Memory B cell (primary cell): ENCODE results near the gene KRT6A.
"Not testable (repeated sequence)": the region's sequence is repeated elsewhere in the genome, so short reads cannot be mapped to it uniquely, and the experiment has no call there.

ENCODE experiments used
- ATAC-seq: fragments of 150-1000 bp; cut with Tn5 transposase; 2 replicates; pipeline ENCODE4 v1.10.0; 2021; ENCODE audit warnings: low read depth, mild to moderate bottlenecking, moderate library complexity
- DNase-seq, 2 donors: peaks; one replicate each; pipeline ENCODE4 v3.0.0; 2022; ENCODE audit warnings: low spot score in 2 of 2
- H3K27ac Mint-ChIP-seq: one replicate; pipeline ENCODE4 v1.8.0; 2022; ENCODE audit warnings: mild to moderate bottlenecking, moderate library complexity, mixed read lengths
- H3K27me3 Mint-ChIP-seq: one replicate; pipeline ENCODE4 v1.8.0; 2022; ENCODE audit warnings: mixed read lengths
- H3K36me3 Mint-ChIP-seq: one replicate; pipeline ENCODE4 v1.8.0; 2022; ENCODE audit warnings: mild to moderate bottlenecking, mixed read lengths
- H3K4me1 Mint-ChIP-seq: one replicate; pipeline ENCODE4 v1.8.0; 2022; ENCODE audit warnings: mixed read lengths
- H3K4me3 Mint-ChIP-seq: one replicate; pipeline ENCODE4 v1.8.0; 2022; ENCODE audit warnings: mild to moderate bottlenecking, moderate library complexity, mixed read lengths
- H3K9me3 Mint-ChIP-seq: one replicate; pipeline ENCODE4 v1.8.0; 2022; ENCODE audit warnings: mixed read lengths

KRT6A gene

DNA sequence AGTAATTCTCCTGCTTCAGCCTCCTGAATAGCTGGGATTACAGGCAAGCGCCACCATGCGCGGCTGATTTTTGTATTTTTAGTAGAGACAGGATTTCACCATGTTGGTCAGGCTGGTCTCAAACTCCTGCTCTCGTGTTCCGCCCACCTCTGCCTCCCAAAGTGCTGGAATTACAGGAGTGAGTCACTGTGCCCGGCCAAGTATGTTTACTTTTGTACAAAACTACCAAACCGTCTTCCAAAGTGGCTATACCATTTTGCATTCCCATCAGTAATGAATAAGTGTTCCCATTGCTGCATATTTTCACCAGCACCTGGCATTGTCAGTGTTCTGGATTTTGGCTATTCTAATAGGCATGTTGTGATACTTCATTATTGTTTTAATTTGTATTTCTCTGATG lies 8.4 kb upstream of the KRT6A start:
- Mint-ChIP-seq H3K9me3 (peaks cover 2% of the 10 kb centered on the region), H3K27me3 (peaks cover 10% of the 10 kb centered on the region), H3K4me3 (no peak overlapping the region), H3K27ac (no peak overlapping the region), H3K4me1 (no peaks in the 10 kb centered on the region), H3K36me3 (no peaks in the 10 kb centered on the region)
- no peak for DNase-seq
- ATAC-seq, result no peak

DNA sequence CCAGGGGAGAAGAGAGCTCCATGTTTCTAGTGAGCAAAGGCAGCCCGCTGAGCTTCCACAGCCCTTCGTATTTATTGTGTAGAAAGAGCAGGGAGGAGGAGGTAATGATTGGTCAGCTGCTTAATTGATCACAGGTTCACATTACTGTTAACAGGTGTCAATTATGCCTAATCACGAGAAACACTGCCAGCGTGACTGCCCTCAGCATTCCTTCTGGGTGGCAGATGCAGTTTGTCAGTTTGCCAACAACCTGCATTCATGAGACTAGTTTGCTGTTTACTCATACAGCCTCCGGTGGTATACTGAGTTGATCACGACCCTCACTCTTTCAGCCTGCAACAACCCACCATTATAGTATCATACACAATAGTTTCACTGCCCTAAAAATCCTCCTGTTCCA lies 7.5 kb upstream of the KRT6A start:
- not testable (repeated sequence) for H3K36me3 Mint-ChIP-seq, H3K27ac Mint-ChIP-seq, H3K4me3 Mint-ChIP-seq, H3K4me1 Mint-ChIP-seq, DNase-seq, ATAC-seq, H3K9me3 Mint-ChIP-seq
- H3K27me3 Mint-ChIP-seq, result peaks cover 10% of the 10 kb centered on the region

DNA sequence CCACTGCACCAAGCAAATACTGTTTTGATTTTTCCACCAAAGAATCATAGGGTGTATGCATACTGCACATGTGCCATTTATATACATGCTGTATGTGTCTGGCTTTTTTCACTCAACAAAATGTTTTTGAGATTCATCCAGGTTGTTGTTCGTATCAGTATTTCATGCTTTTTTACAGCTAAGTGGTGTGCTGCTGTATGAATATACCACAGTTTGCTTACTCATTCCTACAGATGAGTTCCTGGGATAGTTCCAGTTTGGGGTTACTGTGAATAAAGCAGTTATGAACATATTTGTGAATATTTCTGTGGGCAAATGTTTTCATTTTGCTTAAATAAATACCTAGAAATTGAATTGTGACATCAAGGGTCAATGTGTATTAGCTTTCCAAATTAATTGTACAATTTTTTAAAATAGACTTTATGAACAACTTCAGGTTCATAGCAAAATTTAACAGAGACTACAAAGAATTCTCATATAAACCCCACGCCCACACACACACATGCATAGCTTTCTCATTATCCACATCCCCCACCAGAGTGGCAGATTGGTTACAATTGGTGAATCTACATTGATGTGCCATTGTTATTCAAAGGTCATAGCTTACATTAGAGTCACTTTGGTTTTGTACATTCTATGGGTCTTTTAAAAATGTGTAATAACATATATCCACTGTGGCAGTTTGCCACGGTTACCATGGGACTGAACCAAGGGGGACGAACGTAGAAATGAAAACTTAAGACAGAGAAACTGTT lies 6.9 kb upstream of the KRT6A start:
- Mint-ChIP-seq H3K9me3 (peaks cover 2% of the 10 kb centered on the region), H3K27ac (no peak overlapping the region), H3K36me3 (no peaks in the 10 kb centered on the region), H3K4me3 (no peak overlapping the region), H3K4me1 (peaks cover 10% of the 10 kb centered on the region), H3K27me3 (peaks cover 7% of the 10 kb centered on the region)
- DNase-seq (no peak), ATAC-seq (no peak)

DNA sequence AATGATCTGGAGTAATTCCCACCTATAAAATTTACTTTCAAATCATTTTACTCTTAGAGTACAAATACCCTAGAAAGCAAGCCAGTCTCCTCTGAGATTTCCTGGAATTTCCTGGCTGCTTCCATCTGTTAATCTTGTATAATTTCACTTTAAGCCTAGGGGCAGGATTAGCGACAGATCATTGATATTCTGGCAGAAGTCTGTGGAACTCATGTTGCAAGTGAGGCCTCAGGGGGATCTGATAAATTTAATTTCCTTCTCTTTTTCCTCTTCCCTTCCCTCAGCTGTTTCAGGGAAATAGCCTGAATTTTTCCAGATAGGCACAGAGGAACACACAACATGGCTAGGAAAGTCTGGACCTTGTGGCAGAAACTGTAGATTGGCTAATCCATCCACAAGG lies 5.9 kb upstream of the KRT6A start:
- peaks cover 7% of the 10 kb centered on the region for H3K27me3 Mint-ChIP-seq
- ATAC-seq (no peak), DNase-seq (no peak)
- H3K9me3 Mint-ChIP-seq, result peaks cover 2% of the 10 kb centered on the region
- H3K4me3 Mint-ChIP-seq, result no peak overlapping the region
- H3K4me1 Mint-ChIP-seq, result peaks cover 10% of the 10 kb centered on the region
- no peaks in the 10 kb centered on the region for H3K36me3 Mint-ChIP-seq
- H3K27ac Mint-ChIP-seq, result no peak overlapping the region

DNA sequence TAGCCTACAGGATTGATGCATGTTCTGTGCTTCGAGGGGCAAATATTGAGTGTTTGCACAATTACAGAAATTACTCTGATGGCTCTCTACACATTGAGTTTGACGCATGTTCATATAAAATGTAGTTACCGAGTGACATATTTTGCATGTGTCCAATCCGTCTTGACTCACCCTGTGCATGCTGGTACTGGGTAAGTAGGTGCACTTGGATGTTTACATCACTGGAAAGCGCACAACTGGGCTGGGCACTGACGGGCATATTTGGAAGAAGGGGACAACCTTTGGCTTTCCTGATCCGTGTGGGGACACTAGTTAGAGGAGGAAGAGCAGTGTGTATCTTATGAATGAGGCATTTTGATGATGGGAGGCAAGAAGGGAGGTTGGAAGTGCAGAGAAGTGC lies 4.9 kb upstream of the KRT6A start:
- H3K27me3 Mint-ChIP-seq, result peaks cover 10% of the 10 kb centered on the region
- DNase-seq, result no peak

DNA sequence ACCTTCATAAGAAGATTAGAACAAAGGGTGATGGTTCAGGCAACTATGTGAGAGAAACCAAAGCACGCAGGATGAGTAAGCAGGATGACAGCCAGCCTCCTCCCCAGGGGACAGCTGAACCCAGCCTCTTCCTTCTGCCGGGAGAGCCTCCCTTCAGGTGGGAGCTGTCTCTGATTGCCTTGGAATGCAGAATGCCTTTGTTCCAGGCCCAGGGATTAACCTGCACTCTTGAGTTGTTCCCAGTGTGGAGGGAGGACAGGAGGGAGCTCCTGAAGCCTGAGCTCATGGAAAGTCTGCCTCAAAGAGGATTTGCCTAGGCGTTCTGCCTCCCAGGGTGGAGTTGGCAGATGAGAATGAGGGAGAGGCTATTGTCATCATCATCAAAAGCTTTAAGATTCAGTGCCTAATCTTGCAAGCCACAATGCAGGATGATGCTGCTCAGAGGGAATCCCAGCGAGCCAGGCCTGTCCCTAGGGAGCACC lies 3.6 kb upstream of the KRT6A start:
- peaks cover 10% of the 10 kb centered on the region for H3K4me1 Mint-ChIP-seq
- DNase-seq, result no peak
- H3K9me3 Mint-ChIP-seq, result peaks cover 2% of the 10 kb centered on the region
- peaks cover 11% of the 10 kb centered on the region for H3K27me3 Mint-ChIP-seq
- no peak for ATAC-seq
- H3K4me3 Mint-ChIP-seq, result no peak overlapping the region
- H3K27ac Mint-ChIP-seq, result no peak overlapping the region
- H3K36me3 Mint-ChIP-seq, result no peaks in the 10 kb centered on the region

More for the DNA sequence above, 4.9 kb upstream of the KRT6A start:
- no peak overlapping the region for H3K4me3 Mint-ChIP-seq
- no peak for ATAC-seq
- no peak overlapping the region for H3K27ac Mint-ChIP-seq
- H3K4me1 Mint-ChIP-seq, result peaks cover 10% of the 10 kb centered on the region
- H3K9me3 Mint-ChIP-seq, result peaks cover 2% of the 10 kb centered on the region
- H3K36me3 Mint-ChIP-seq, result no peaks in the 10 kb centered on the region

DNA sequence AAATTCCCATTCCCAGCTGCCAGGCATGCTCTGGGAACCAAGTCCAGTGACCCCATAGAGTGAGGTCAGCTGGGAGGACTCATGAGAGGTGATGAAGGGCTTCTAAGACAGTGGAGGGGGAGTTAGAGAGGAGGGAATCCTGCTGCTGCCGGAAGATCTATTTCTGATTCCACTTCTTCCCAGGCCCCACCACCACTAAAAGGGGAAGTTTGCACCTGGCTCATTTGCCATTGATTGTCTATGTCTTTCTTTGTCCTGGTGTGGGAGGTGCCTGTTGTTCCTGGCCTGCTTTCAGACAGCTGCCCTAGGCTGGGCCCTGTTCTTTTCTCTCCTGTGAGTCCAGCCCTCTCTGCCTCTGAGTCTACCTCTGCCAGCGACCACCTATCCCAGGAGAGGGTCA lies 3.0 kb upstream of the KRT6A start:
- peaks cover 2% of the 10 kb centered on the region for H3K9me3 Mint-ChIP-seq
- no peak overlapping the region for H3K27ac Mint-ChIP-seq
- ATAC-seq (no peak), DNase-seq (no peak)
- H3K4me3 Mint-ChIP-seq, result no peak overlapping the region
- H3K36me3 Mint-ChIP-seq, result no peaks in the 10 kb centered on the region
- H3K4me1 Mint-ChIP-seq, result peaks cover 10% of the 10 kb centered on the region
- H3K27me3 Mint-ChIP-seq, result peaks cover 15% of the 10 kb centered on the region

DNA sequence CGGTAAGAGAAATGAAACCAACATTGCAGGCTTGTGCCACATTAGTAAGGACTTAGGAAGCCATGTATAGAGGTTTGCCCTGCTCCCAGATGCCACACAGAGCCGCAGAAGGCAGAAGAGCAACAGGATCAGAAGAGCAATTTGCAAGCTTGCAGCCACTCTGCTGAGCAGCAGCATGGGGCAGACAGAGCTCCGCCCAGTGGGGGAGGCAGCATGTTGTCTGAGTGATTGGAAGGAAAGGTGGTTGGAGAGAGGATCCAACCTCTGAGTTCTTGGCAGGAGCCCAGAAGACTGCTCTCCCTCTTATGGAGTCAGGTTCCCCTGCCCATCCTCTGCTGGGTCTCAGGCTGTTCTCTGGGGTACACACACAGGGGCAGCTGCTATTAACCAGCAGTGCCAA lies 2.3 kb upstream of the KRT6A start:
- DNase-seq, result no peak

DNA sequence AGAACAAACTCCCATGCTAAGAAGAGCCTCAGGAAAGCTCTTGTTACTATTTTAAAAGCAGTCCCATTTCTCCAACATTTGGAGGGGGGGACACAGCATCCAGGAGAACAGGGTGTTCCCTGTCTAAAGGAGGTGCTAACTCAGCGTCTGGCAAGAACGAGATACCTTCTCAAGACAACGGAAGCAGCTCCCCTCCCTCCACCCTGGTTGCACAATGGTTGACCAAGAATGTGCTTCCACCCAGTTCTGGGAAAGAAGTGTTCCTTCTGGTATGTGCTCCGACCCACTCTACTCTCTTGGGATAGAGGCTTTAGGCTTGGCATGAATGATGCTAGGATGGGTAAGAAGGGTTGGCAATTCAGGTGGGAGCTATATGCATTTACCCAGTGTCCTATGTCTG lies 1.5 kb upstream of the KRT6A start:
- H3K9me3 Mint-ChIP-seq, result no peaks in the 10 kb centered on the region
- H3K27me3 Mint-ChIP-seq, result peaks cover 12% of the 10 kb centered on the region
- no peak overlapping the region for H3K4me3 Mint-ChIP-seq
- H3K36me3 Mint-ChIP-seq, result no peaks in the 10 kb centered on the region
- ATAC-seq (no peak), DNase-seq (no peak)
- peaks cover 10% of the 10 kb centered on the region for H3K4me1 Mint-ChIP-seq
- H3K27ac Mint-ChIP-seq, result no peak overlapping the region

More for the DNA sequence above, 2.3 kb upstream of the KRT6A start:
- peaks cover 12% of the 10 kb centered on the region for H3K27me3 Mint-ChIP-seq
- peaks cover 1% of the 10 kb centered on the region for H3K9me3 Mint-ChIP-seq
- H3K27ac Mint-ChIP-seq, result no peak overlapping the region
- H3K4me1 Mint-ChIP-seq, result peaks cover 10% of the 10 kb centered on the region
- no peak for ATAC-seq
- no peak overlapping the region for H3K4me3 Mint-ChIP-seq
- no peaks in the 10 kb centered on the region for H3K36me3 Mint-ChIP-seq

DNA sequence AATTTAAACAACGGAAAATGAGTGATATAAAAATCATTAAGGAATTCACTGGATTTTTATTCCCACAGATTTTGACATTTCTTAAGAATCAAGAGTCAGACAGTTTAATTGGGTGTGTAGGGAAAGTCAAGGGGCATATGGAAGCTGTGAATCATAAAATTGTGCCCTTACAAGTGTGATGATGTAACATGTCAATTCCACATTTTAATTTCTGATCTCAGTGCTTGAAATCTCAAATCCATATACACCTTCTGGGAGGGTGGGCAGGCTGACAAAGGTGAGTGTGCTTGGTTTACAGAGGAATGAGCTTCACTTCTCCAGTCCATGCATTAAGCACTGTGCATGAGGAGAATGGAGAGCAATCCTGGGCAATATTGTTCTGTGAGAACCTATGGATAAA lies 1.0 kb upstream of the KRT6A start:
- no peak for DNase-seq
- ATAC-seq, result no peak

DNA sequence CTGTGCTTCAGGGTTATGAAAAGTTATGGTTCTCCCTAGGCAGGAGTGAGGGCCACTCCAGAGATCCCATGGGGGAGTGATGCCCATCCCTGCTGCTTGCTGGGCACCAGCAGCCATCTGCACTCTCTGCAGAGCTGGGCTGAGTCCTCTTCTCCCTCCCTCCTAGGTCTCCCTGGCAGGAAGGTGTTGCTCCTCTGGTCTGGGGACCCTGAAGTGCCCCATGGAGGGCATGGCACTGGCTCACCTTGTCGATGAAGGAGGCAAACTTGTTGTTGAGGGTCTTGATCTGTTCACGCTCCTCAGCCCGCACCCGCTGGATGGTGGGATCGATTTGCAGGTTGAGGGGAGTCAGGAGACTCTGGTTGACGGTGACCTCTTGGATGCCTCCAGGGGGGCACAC lies 652 bp downstream of the KRT6A start:
- H3K36me3 Mint-ChIP-seq, H3K27ac Mint-ChIP-seq, H3K9me3 Mint-ChIP-seq, H3K4me3 Mint-ChIP-seq, ATAC-seq, DNase-seq: not testable (repeated sequence)
- H3K27me3 Mint-ChIP-seq, result peaks cover 11% of the 10 kb centered on the region
- peaks cover 10% of the 10 kb centered on the region for H3K4me1 Mint-ChIP-seq

More for the DNA sequence above, 1.0 kb upstream of the KRT6A start:
- no peak overlapping the region for H3K4me3 Mint-ChIP-seq
- H3K27me3 Mint-ChIP-seq, result peaks cover 12% of the 10 kb centered on the region
- H3K4me1 Mint-ChIP-seq, result peaks cover 10% of the 10 kb centered on the region
- H3K27ac Mint-ChIP-seq, result no peak overlapping the region
- no peaks in the 10 kb centered on the region for H3K36me3 Mint-ChIP-seq
- H3K9me3 Mint-ChIP-seq, result no peaks in the 10 kb centered on the region

DNA sequence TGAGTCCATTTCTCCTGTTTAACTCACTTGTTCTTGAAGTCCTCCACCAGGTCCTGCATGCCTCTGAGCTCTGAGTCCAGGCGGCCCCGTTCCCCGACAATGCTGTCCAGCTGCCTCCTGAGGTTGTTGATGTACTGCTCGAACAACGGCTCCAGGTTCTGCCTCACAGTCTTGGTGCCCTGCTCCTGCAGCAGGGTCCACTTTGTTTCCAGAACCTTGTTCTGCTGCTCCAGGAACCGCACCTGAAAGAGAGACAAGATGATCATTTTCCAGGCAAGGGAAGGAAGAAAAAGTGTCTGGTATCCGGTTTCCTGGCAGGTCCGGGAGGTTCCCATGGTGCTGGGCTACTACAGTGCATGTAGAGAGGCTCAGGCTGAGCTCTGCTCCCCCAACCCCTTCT lies 1.6 kb downstream of the KRT6A start:
- not testable (repeated sequence) for H3K27ac Mint-ChIP-seq, H3K36me3 Mint-ChIP-seq, H3K9me3 Mint-ChIP-seq, DNase-seq, ATAC-seq, H3K4me3 Mint-ChIP-seq
- Mint-ChIP-seq H3K27me3 (peaks cover 11% of the 10 kb centered on the region), H3K4me1 (peaks cover 10% of the 10 kb centered on the region)

DNA sequence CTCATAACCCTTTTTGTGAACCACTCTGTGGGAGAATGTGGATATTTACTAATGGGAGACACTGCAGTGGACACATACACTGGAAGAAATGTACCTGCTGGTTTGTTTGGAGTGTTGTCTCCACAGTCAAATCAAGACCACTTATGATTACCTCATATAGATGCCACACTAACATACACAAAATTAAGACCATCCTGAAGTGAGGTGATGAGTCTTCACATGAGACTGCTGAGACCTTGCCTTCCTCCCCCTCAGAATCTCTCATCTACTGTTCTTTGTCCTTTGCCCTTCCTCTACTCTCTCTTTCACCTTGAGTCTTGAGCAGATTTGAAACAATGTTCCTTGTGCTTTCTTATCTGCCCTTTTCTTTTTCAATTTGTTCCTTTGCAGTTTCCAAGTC lies 4.3 kb downstream of the KRT6A start:
- no peaks in the 10 kb centered on the region for H3K4me1 Mint-ChIP-seq
- ATAC-seq, result no peak

DNA sequence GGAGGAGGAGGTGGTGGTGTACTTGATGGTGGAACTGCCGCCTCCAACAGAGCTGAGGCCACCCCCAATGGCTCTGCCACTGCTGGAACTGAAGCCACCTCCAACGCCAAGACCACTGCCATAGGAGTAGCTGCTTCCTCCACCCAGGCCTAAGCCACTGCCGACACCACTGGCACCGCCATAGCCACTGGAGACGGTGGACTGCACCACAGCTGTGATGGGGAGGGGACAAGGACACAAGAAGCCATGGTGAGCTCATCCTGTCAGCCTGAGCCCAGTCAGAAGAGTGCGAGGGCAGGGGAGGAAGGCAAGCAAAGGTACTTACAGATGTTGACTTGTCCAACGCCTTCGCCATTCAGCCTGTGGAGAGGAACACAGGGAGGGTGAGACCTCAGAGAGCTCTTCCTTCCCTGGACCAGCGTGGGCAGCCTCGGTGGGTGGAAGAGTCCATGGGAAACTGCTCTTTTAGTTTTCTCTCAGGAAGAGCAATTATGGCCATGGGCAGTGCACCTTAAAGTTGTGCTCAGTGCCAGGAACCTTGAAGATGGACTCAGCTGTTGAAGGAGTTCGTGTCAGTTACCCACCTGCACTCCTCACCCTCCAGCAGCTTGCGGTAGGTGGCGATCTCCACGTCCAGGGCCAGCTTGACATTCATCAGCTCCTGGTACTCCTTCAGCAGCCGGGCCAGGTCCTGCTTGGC lies 5.2 kb downstream of the KRT6A start:
- not testable (repeated sequence) for ATAC-seq, H3K9me3 Mint-ChIP-seq, H3K4me3 Mint-ChIP-seq, DNase-seq, H3K4me1 Mint-ChIP-seq, H3K27ac Mint-ChIP-seq, H3K36me3 Mint-ChIP-seq
- H3K27me3 Mint-ChIP-seq, result peaks cover 10% of the 10 kb centered on the region

More for the DNA sequence above, 4.3 kb downstream of the KRT6A start:
- no peak for DNase-seq
- Mint-ChIP-seq H3K4me3 (no peak overlapping the region), H3K27ac (no peak overlapping the region), H3K27me3 (peaks cover 14% of the 10 kb centered on the region), H3K9me3 (peaks cover 7% of the 10 kb centered on the region), H3K36me3 (no peaks in the 10 kb centered on the region)
